ENCODE measurements around the gene LRP4. TPM values are rescaled to one million over a fixed set of nuclear protein-coding genes. Genes with fewer than 3 reads are reported as not detected.
A peak's percentile ranks its signal among the peaks of the same experiment; 100 is the strongest.

LRP4 gene
- total RNA-seq, 1 donor from 2014 or later: 8.3 TPM

DNA sequence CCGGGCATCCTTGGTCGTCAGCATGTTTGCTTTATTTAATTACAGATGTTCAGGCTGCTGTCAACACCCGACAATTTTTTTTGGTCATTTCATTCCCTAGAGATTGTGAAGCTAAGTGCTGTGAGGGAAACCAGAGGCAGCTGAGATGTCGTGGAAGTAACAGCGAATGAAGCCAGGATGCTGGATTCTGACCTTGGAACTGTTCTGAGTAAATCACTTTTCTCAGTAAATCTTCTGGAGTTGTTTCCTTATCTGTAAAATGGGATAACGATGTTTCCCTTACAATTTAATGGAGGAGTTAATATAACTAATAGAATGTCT lies 71.9 kb downstream of the LRP4 start:
- no peak for DNase-seq

GRCh38 chr11:46845740-46846509 lies 72.4 kb downstream of the LRP4 start, which contains the start of gene CKAP5:
Gene CKAP5 (minus strand): TSS chr11:46846280. CDS start chr11:46821231, 25,049 bp downstream.
- peak; percentile 84 for DNase-seq

GRCh38 chr11:46845440-46845739 lies 73.0 kb downstream of the LRP4 start:
- no peak for DNase-seq

DNA sequence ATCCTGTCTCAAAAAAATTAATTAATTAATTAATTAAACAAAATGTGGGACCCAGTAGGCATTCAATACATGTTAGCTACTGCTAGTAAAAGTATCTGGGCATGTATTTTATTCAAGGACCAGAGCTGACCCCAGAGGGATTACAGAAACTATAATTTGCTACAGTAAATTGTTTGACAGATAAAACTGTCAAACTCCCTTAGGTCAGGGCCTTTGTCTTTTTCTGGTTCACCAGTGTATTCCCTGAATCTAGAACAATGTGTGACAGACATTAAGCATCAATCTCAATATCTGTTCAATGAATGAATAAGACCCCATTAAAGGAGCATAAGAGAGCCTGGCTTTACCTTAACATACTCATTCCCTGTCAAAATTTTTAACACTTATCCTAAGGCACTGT lies 78.2 kb downstream of the LRP4 start:
- DNase-seq: no peak

- no peak for DNase-seq
Measured at GRCh38 chr11:46838501-46838900, 79.8 kb downstream of the LRP4 start.

DNA sequence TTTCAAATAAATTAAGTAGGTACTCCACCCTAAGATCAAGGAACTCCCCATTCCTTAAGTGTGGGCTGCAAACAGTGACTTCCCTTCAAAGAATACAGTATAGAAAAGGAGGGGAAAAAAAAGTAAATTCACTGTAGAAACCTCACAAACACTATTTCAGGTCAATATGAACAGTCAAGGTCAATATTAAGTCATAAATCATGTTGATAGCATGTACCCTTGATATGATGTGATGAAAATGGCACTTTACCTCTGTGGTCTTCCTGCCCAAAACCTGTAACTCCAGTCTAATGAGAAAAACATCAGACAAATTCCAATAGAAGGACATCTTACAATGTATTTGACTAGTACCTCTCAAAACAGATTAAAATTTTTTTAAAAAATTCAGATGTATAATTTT lies 80.5 kb downstream of the LRP4 start:
- DNase-seq: no peak

- DNase-seq: no peak
Measured at GRCh38 chr11:46836870-46837269, 81.5 kb downstream of the LRP4 start.

DNA sequence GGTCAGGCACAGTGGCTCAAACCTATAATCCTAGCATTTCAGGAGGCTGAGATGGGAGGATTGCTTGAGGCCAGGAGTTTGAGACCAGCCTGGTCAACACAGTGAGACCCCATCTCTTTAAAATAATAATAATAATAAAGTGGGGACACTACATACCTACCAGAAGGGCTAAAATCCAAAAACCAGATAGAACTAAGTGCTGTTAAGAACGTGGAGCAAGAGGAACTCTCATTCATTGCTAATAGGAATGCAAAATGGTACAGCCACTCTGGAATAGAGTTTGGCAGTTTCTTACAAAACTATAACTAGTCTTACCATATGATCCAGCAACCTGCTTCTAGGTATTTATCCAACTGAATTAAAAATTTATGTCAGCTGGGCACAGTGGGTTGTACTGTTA lies 81.9 kb downstream of the LRP4 start:
- no peak for DNase-seq

DNA sequence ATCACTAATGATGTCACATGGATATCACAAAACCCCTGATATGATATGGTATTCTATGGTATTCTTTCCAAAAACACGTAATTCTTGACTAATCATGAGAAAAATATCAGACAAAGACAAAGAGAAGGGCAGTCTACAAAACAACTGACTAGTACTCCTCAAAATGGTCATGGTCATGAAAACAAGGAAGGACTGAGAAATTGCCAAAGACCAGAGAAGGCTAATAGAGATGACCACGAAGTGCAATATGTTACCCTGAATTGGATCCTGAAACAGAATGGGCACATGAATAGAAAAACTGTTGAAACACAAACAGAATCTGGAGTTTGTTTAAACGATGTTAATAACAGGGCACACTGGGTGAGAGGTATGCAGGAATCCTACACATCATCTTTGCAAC lies 82.5 kb downstream of the LRP4 start:
- DNase-seq: no peak

DNA sequence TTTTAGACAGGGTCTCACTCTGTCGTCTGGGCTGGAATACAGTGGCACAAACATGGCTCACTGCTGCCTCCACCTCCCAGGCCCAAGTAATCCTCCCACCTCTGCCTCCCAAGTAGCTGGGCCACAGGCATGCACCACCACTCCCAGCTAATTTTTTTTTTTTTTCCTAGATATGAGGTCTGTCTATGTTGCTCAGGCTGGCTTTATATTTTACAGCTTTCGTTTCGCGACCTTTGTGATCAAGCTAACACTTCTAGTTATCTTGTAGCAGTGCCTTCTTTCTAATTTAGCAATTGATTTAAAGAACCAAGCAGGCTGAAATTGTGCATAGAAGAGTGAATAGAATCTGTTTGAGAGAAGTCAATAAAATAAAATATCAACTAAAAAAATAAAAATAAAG lies 83.5 kb downstream of the LRP4 start:
- DNase-seq: no peak

DNA sequence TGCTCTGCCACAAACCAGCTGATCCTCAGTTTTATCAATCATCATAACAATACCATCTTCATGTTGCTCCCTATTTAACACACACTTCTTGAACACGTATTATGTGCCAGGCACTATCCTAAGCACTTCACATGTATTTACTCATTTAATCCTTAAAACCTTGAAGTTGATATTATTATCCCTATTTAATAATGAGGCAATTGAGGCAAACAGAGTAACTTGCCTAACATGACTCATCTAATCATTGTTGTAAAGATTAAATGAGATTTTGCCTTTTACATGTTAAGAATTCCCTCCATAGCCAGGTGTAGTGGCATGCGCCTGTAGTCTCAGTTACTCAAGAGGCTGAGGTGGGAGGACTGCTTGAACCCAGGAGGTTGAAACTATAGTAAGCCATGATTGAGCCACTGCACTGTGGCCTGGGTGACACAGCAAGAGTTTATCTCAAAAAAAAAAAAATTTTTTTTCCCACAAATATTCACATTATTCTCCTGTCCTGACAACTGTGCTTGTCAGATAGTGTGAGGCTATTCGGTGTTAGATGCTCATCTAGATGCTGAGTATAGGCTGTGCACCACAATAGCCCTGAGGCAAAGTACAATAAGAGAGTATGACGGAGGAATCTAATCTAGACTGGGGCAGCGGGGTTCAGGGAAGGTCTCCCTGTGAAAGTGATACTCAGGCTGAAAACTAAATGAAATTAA lies 85.7 kb downstream of the LRP4 start:
- no peak for DNase-seq

GRCh38 chr11:46827995-46828394 lies 90.4 kb downstream of the LRP4 start:
- no peak for DNase-seq

DNA sequence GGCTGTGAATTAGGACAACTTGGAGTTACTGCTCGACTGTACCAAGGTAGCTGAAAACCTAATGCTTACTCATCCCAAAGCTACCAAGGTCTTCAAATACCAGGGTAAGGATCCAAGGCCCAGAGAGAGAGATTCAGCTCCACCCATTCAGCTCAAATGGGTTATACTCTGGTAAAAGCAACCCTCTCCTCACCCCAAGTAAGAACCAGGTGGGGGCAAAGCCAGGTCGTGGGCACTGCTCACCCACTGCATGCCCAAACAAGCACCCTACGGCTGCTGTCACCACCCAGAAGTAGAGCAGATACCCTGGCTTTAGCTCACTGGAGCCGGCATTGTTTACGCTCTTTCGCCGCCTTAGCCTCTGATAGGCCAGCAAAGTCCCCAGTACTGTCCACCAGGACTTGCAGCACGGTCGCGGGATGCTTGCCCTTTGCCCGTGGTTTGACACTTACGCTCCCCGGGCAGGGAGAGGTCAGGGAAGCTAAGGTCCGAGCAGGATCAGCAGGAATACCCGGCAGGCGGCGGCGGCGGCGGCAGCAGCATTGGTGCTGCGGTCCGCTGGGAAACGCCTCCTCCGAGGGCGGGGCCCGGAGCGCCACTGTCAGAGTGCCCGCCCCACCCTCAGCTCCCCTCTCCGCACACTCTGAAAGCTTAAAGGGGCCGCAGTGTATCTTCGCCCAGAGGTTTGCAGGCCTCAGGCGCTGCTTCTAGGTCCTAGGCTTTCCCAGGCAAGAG lies 91.9 kb downstream of the LRP4 start:
- DNase-seq: peak; percentile 77

GRCh38 chr11:46808799-46809431 lies 109.4 kb downstream of the LRP4 start:
- DNase-seq: no peak

Other genes with a start within 250 kb of the LRP4 start
- 17.6 TPM for gene ARHGAP1, start 217.9 kb downstream of the LRP4 start, total RNA-seq
- 4.2 TPM for gene ZNF408, start 217.5 kb downstream of the LRP4 start, total RNA-seq
- 0.16 TPM for gene F2, start 199.3 kb downstream of the LRP4 start, total RNA-seq
- 186 TPM for gene CKAP5, start 72.3 kb downstream of the LRP4 start, total RNA-seq
- 42.6 TPM for gene CSTPP1, start 18.2 kb upstream of the LRP4 start, total RNA-seq